HFF-Myc (cell line): ENCODE results near the gene CAMKK2.

Source experiments
- DNase-seq: peaks from one replicate; pipeline ENCODE4 v3.0.0-alpha.2; 2011; ENCODE audit warnings: low read depth; ENCODE audit errors: extremely low read depth
- H3K4me3 ChIP-seq: replicated peaks from 2 replicates; pipeline ENCODE4 v1.5.1; 2011; ENCODE audit warnings: low read depth, mild to moderate bottlenecking, control low read depth, low read length
- CTCF ChIP-seq: IDR thresholded peaks from 2 replicates; pipeline ENCODE4 v1.5.1; 2012; ENCODE audit warnings: mild to moderate bottlenecking, low read depth, low read length, control low read depth; ENCODE audit errors: missing control alignments

CAMKK2 gene

DNA sequence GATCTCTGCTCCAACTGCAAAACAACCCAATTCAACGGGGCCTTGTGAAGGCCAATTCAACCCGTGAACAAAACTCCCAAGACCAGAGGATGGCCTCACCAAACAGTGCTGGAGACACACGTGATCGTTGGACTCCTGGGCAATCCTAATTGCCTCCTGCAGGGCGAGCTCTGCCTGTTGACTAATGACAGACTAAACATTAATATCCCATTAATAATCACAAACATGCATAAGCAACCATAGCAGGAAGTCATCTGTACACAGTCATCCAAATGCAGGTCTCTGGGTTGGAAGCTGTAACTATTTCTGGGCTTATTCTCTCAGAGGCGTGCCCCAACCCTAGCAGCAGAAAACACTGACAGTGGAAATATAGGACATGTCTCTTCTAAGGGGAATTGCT is 34.7 kb upstream of the CAMKK2 start:
- no peak for DNase-seq
- no peak for TF ChIP-seq CTCF

DNA sequence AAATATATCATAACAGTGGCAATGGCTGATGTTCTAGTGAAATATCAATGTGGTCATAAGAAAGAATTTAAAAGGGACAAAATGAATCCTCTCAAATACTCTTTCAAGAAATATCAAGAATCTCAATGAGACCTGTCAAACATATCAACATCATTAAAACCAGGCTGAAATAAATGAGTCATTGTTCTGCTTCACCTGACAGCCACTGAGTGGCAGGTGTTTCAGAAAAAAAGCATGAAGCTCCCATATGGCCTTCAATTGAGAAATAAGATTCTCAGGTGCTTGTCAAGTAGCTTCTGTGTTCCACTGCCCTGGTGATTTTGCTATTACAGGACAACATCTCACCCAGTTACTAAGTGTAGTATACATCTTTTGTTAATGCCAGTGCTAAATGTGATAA is 34.2 kb upstream of the CAMKK2 start:
- H3K4me3 ChIP-seq, result no peak overlapping the region
- DNase-seq, result no peak
- no peak for TF ChIP-seq CTCF

More for the DNA sequence above, 34.7 kb upstream of the CAMKK2 start:
- no peak overlapping the region for H3K4me3 ChIP-seq

DNA sequence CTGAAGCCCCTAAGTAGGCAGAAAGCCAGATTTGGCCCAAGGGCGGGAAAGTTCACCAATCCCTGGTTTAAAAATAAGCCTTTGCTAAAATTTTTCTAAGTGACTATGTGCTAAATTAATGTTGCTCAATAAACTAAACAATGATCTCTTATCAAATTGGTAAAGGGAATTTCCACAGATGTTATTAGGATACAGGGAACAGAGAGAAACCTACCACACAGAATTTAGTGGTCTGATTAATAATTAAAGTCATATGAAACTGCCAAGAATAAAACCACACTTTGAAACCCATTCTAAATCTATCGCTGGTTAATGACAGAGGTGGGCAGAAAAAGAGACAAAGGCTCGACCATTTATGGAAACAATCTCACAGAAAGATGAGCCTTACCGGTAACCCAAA is 33.7 kb upstream of the CAMKK2 start:
- TF ChIP-seq CTCF, result no peak
- DNase-seq, result no peak
- H3K4me3 ChIP-seq, result no peak overlapping the region

DNA sequence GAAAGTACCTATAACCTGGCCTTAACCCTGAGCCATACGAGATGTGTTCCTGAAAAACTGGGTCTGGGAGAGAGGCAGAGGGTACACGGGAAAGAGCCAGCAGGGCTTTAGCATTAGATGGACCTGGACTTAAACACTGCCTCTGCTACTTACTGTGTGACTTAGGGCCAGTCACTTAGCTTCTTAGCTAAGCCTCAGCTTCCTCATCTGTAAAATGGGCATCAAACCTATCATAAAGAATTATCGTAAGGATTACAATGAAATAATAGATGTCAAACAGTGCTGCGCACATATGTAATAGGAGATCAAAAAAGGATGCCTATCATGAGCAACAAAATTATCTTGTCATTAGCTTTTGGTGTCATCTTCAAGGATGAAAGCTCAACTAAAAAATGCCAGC is 32.1 kb upstream of the CAMKK2 start:
- H3K4me3 ChIP-seq, result no peak overlapping the region
- no peak for TF ChIP-seq CTCF

GRCh38 chr12:121326996-121327674 is 30.6 kb upstream of the CAMKK2 start:
- H3K4me3 ChIP-seq, result no peak overlapping the region
- TF ChIP-seq CTCF, result no peak
- DNase-seq, result no peak

More for the DNA sequence above, 32.1 kb upstream of the CAMKK2 start:
- DNase-seq, result no peak

DNA sequence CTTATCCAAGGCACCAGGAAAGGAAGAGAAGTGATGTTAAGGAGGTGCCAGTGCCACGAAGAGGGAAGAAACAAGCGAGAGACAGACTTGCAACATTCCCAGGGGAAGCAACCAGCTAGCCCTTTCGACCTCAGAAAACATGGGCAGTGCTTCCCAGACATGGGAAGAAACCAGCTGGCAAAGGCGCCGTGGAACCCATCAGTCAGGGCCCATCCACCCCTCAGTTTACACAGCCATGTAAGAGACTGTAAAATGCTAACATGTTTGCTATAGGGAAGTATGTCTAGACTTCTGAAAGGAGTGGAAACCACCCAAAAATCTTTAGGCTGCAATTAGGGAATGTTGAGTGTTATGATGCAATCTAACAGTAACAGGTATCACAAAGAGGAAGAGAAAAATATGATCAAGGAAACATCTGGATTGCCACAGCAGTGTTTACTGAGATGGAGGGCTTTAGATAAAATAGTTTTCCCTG is 29.4 kb upstream of the CAMKK2 start:
- no peak for TF ChIP-seq CTCF
- no peak for DNase-seq
- no peak overlapping the region for H3K4me3 ChIP-seq

DNA sequence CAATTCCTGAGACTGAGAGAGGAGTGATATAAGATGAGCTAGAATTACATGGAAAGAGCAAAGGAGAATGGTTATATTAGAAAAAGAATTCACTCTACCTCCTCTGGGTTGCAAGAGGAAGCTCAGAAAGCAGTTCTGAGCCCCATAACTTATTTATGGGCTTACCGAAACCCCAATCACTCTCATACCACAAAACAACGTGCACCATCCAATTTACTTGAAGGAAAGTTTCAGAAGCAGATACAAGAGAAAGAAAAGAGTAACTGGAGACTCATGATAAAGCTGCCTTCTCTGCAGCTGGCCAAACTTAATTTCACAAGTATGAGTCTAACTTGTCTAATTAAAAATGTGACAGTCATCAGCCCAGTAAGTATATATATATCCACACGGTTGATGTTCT is 27.4 kb upstream of the CAMKK2 start:
- TF ChIP-seq CTCF, result no peak
- H3K4me3 ChIP-seq, result no peak overlapping the region
- no peak for DNase-seq
